HFFc6 (cell line): ENCODE data around the gene CATSPERZ. TPM values are rescaled to one million over a fixed set of nuclear protein-coding genes. Genes with fewer than 3 reads are reported as not detected.

ENCODE experiments used
- DNase-seq: peaks from one replicate; pipeline ENCODE4 v3.0.0-alpha.2; 2018
- H3K27ac Mint-ChIP-seq: 2 replicates; pipeline ENCODE4 v1.8.0; 2020; ENCODE audit warnings: mild to moderate bottlenecking, mixed read lengths
- H3K27me3 Mint-ChIP-seq: 2 replicates; pipeline ENCODE4 v1.8.0; 2021; ENCODE audit warnings: mild to moderate bottlenecking, moderate library complexity, mixed read lengths; ENCODE audit not compliant: insufficient read depth
- H3K36me3 Mint-ChIP-seq: 2 replicates; pipeline ENCODE4 v1.8.0; 2021; ENCODE audit warnings: low read depth, mixed read lengths
- H3K4me1 Mint-ChIP-seq: 2 replicates; pipeline ENCODE4 v1.8.0; 2020; ENCODE audit warnings: low read depth, mixed read lengths
- H3K4me3 Mint-ChIP-seq: 2 replicates; pipeline ENCODE4 v1.8.0; 2020; ENCODE audit warnings: mild to moderate bottlenecking, moderate library complexity, mixed read lengths
- H3K9me3 Mint-ChIP-seq: 2 replicates; pipeline ENCODE4 v1.8.0; 2020; ENCODE audit warnings: mild to moderate bottlenecking, mixed read lengths
- total RNA-seq, 6 experiments: library from RNA; stranded (reverse); fragmentation: NEBNext Ultra II Directional; extraction: Animal tissue kit (Norgen Biotek cat#: 25700); gene quantifications; 2 replicates in 1 of 6; 3 replicates in 5 of 6; pipeline ENCODE4 v1.2.3, GENCODE V29; 2021
- TF ChIP-seq, protein P1 (sequence below): fragments of 200-600 bp; sonication (generic); IDR thresholded peaks from 2 replicates; pipeline ENCODE4 v1.5.0; 2021; ENCODE audit warnings: antibody characterized with exemption, mild to moderate bottlenecking

Gene CATSPERZ
- total RNA-seq, 6 experiments from 2014 or later: 0.31 TPM; not detected in 5

DNA sequence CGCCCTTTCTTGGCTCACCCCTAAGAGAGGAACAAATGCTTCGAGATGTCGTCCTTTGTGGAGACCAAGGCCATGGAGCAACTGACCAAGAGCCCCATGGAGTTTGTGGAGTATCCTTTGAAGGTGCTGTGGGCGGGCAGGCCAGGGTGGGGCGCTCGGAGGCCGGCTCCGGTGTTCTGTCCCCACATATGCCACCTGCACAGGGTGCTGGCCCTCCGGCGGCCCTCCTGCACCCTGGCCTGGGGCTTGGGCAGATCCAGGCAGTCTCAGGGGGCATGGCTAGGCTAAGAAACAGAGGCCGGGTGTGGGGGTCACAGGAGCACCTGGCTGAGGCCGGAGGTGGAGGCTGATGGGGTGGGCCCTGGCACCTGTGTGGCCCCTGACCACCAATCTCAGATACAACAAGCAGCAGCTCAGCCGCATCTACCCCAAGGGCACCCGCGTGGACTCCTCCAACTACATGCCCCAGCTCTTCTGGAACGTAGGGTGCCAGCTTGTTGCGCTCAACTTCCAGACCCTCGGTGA is 38.5 kb upstream of the CATSPERZ start:
- Mint-ChIP-seq H3K27me3 (peaks cover 6% of the 10 kb centered on the region), H3K4me3 (no peak overlapping the region), H3K36me3 (peaks cover 39% of the 10 kb centered on the region), H3K9me3 (no peaks in the 10 kb centered on the region), H3K4me1 (peaks cover 21% of the 10 kb centered on the region), H3K27ac (no peak overlapping the region)
- DNase-seq: no peak
- TF ChIP-seq, protein P1, sequence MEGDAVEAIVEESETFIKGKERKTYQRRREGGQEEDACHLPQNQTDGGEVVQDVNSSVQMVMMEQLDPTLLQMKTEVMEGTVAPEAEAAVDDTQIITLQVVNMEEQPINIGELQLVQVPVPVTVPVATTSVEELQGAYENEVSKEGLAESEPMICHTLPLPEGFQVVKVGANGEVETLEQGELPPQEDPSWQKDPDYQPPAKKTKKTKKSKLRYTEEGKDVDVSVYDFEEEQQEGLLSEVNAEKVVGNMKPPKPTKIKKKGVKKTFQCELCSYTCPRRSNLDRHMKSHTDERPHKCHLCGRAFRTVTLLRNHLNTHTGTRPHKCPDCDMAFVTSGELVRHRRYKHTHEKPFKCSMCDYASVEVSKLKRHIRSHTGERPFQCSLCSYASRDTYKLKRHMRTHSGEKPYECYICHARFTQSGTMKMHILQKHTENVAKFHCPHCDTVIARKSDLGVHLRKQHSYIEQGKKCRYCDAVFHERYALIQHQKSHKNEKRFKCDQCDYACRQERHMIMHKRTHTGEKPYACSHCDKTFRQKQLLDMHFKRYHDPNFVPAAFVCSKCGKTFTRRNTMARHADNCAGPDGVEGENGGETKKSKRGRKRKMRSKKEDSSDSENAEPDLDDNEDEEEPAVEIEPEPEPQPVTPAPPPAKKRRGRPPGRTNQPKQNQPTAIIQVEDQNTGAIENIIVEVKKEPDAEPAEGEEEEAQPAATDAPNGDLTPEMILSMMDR: no peak

DNA sequence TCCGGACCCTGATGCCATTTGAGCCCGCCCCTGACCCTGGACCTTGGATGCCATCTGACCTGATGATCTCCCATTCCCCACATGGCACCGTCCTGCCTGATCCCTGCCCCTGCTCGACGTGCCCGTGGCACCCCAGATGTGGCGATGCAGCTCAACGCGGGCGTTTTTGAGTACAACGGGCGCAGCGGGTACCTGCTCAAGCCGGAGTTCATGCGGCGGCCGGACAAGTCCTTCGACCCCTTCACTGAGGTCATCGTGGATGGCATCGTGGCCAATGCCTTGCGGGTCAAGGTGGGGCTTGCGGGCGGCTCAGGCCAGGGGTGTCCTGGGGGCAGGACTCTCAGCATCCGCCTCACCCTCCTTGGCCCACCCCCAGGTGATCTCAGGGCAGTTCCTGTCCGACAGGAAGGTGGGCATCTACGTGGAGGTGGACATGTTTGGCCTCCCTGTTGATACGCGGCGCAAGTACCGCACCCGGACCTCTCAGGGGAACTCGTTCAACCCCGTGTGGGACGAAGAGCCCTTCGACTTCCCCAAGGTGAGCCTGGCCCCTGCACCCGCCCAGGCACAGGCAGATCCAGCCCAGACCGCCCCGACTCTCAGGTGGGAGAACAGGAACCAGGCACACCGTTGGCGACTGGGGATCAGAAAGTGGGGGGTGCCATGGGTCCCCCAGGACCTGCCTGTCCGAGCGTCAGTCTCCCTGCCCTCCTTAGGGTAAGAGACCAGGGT is 37.7 kb upstream of the CATSPERZ start:
- TF ChIP-seq, protein P1: no peak
- Mint-ChIP-seq H3K36me3 (peaks cover 39% of the 10 kb centered on the region), H3K27me3 (peaks cover 6% of the 10 kb centered on the region), H3K9me3 (no peaks in the 10 kb centered on the region), H3K4me3 (no peak overlapping the region), H3K27ac (peak overlapping the region; percentile 84), H3K4me1 (peaks cover 22% of the 10 kb centered on the region)
- no peak for DNase-seq

DNA sequence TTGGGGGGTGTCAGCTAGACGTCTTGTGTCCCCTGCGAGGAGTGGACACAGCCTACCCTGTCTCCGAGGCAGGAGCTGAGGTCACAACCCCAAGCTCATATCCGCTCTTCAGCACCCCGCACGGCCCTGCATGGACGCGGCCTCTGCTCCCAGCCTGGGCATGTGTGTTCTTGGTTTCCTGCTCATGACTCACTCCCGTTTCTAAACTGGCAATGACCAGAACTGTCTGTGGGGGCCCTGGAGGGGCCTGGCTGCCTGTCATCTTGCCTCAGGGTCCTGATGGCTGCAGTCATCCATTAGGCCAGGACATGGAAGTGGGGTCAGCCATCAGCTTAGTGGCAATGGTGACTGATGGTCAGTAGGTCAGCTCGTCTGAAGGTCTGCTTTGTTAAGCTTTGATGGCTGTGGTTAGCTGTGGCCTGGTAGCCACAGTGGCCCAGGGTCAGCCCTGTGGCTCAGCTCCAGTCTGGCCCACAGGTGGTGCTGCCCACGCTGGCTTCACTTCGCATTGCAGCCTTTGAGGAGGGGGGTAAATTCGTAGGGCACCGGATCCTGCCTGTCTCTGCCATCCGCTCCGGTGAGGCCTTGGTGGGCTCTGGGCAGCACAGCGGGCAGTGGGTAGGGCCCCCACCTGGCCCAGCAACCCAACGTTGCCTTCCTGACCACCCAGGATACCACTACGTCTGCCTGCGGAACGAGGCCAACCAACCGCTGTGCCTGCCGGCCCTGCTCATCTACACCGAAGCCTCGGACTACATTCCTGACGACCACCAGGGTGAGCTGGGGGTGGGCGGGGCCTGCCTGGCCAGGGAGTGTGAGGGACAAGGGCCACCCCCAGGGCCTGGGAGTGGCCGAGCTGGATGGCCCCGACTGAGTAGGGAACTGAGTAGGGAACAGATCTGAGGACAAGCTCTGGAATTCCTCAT is 36.9 kb upstream of the CATSPERZ start:
- Mint-ChIP-seq H3K27ac (peak overlapping the region; percentile 84), H3K27me3 (peaks cover 5% of the 10 kb centered on the region), H3K9me3 (no peaks in the 10 kb centered on the region), H3K36me3 (peaks cover 41% of the 10 kb centered on the region), H3K4me1 (peaks cover 31% of the 10 kb centered on the region), H3K4me3 (no peak overlapping the region)
- peak; percentile 47 for DNase-seq
- TF ChIP-seq, protein P1: no peak; the same call in 1 of the 2 replicates

DNA sequence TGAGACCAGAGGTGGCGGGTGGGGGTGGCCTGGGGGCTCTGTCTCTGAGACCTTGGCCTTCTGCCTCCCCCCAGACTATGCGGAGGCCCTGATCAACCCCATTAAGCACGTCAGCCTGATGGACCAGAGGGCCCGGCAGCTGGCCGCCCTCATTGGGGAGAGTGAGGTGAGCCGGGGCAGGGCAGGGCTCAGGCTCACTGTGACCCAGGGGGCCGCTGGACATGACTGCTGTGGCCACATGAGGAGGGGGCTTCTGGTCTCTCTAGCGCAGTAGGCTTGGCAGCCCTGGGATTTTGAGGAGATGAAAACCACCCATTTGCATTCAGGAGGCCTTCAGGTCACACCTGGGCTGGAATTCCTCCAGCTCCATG is 36.2 kb upstream of the CATSPERZ start:
- TF ChIP-seq, protein P1: no peak
- peaks cover 42% of the 10 kb centered on the region for H3K36me3 Mint-ChIP-seq
- H3K4me1 Mint-ChIP-seq: peaks cover 37% of the 10 kb centered on the region
- H3K4me3 Mint-ChIP-seq: no peak overlapping the region
- H3K27ac Mint-ChIP-seq: no peak overlapping the region
- H3K9me3 Mint-ChIP-seq: no peaks in the 10 kb centered on the region
- H3K27me3 Mint-ChIP-seq: peaks cover 9% of the 10 kb centered on the region
- no peak for DNase-seq

DNA sequence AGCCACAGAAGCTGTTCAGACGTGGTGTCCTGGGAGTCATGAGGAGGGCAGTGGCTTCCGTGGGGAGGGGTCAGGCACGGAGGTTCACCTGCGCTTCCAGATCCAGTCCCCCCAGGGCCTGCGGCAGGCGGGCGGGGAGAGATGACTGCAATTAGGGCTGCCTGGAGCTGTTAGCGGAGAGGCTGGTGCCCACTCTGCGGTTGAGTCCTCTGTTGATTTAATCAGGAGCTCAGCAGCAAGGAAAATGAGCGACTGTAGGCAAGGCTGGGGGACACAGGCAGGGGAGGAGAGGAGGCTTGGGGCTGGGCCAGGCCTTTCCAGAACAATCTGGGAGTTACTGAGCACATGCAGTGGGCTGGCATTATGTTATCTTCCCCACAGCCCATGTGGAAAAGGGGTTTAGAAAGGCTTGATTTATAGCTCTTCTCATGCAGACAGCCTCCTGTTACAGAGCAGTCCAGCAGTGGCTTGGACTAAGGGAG is 35.7 kb upstream of the CATSPERZ start:
- TF ChIP-seq, protein P1: no peak

More for the DNA sequence above, 35.7 kb upstream of the CATSPERZ start:
- Mint-ChIP-seq H3K27me3 (peaks cover 12% of the 10 kb centered on the region), H3K4me1 (peaks cover 40% of the 10 kb centered on the region), H3K36me3 (peaks cover 39% of the 10 kb centered on the region), H3K4me3 (no peak overlapping the region), H3K27ac (no peak overlapping the region), H3K9me3 (no peaks in the 10 kb centered on the region)
- DNase-seq: no peak
